Body of pancreas (tissue), 4 donors: ENCODE results near the gene WWOX. TPM values are rescaled to one million over a fixed set of nuclear protein-coding genes. Genes with fewer than 3 reads are reported as not detected.

Experiments
- ATAC-seq: fragments of 150-250 bp; one replicate; pipeline ENCODE4 v1.9.1; 2016
- DNase-seq, 4 donors: peaks; one replicate each; pipeline ENCODE4 v3.0.0-alpha.2; 2019
- H3K27ac ChIP-seq, 4 donors: fragments of 200-600 bp; sonication (generic); 1 replicate in 3 of 4; 2 replicates in 1 of 4; pipeline versions ENCODE4 v1.5.1 to v1.6.1; 2016 to 2019; ENCODE audit warnings: mild to moderate bottlenecking in 1 of 4, mixed read lengths in 1 of 4, moderate library complexity in 1 of 4
- H3K27me3 ChIP-seq, 2 donors: fragments of 200-600 bp; sonication (generic); one replicate each; pipeline ENCODE4 v1.6.0; 2016; ENCODE audit warnings: mild to moderate bottlenecking in 1 of 2
- H3K36me3 ChIP-seq, 2 donors: fragments of 200-600 bp; sonication (generic); replicated peaks in 1 of 2; 2 replicates each; pipeline ENCODE4 v1.5.1; 2016; ENCODE audit warnings: low read depth in 2 of 2; ENCODE audit not compliant: insufficient read depth in 1 of 2
- H3K4me1 ChIP-seq: fragments of 200-600 bp; sonication (generic); one replicate; pipeline ENCODE4 v1.6.0; 2016
- H3K4me3 ChIP-seq, 2 donors: fragments of 200-600 bp; sonication (generic); 1 replicate in 1 of 2; 2 replicates in 1 of 2; pipeline ENCODE4 v1.5.1; 2016 to 2019
- H3K9me3 ChIP-seq, 3 donors: fragments of 200-600 bp; sonication (generic); 1 replicate in 2 of 3; 2 replicates in 1 of 3; pipeline ENCODE4 v1.5.1; 2016
- POLR2A ChIP-seq, 3 donors: fragments of 450-650 bp; IDR thresholded peaks; one replicate each; pipeline ENCODE4 v1.6.1; 2016; ENCODE audit warnings: antibody characterized with exemption in 3 of 3, mild to moderate bottlenecking in 2 of 3
- WGBS, 2 donors: methylation state at CpG; one replicate each; pipeline ENCODE4 v1.1.5; 2017; 5-methylcytosine and 5-hydroxymethylcytosine counted together
- intact Hi-C: fragments of 100-400 bp; cut with DNase I; formaldehyde crosslinking; loops from one replicate; pipeline ENCODE4 v1.15.1; 2023
- total RNA-seq, 2 donors: library from RNA; depleted of rRNA; stranded (reverse); fragments of >200 nt; gene quantifications; one replicate each; pipeline ENCODE4 v1.1.0, GENCODE V29; 2016
- TF ChIP-seq, protein P1 (sequence below), 7 experiments: fragments of 450-650 bp in 4 of 7; fragments of 200-600 bp in 3 of 7; sonication (generic) in 3 of 7; IDR thresholded peaks; one replicate each; pipeline ENCODE4 v1.5.1; 2016 to 2019; ENCODE audit warnings: antibody characterized with exemption in 7 of 7

Gene WWOX
- total RNA-seq, 2 donors from 2014 or later: 52.7 to 67.2 TPM

DNA sequence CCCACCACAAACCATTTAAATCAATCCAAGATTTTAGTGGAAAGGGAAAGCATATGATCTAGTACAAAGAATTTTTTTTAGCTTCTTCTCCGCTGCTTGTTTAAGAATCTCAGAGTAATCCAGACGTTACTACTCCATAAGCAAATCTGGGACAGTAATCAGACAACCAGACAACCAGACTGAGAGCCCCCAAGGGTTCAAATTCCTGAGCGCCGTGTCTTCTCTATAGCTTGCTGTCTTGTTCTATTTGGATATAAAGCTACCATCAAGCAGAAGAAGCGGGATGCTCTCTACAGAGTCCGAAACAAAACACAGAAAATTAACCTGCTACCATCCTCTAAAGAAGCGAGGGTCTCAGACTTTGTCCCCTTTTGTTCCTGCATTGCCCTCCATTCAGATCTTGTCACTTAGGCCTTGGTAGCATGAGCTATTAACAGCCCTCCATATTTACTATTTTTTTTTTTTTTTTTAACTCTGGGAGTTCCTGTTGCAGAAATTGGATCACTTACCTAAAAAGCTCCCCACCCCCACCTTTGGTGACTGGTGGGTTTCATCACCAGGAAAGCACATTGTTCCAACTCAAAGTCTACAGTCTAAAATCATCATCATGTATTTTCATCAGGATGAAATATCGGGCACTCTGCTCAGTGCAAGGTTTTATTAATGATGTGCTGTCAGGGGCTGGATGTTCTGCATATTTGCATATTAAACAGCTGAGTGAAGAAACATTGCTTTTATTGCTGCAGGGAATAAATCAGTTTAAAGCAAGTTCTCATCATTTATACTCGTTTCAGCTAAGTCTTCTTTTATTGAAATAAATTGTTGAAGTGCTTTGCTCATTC, 576.7 kb downstream of the WWOX start:
- Histone ChIP-seq H3K27me3 (no peaks in the 10 kb centered on the region), H3K9me3 (no peaks in the 10 kb centered on the region), H3K36me3 (no peaks in the 10 kb centered on the region), H3K4me1 (no peaks in the 10 kb centered on the region), H3K4me3 (no peak overlapping the region), H3K27ac (no peak overlapping the region)
- WGBS, 2 donors: 86 to 91% methylated on average over 9 of the region's 9 CpGs
- TF ChIP-seq POLR2A (IDR thresholded peaks at IDR 0.05): no peak
- TF ChIP-seq, protein P1, sequence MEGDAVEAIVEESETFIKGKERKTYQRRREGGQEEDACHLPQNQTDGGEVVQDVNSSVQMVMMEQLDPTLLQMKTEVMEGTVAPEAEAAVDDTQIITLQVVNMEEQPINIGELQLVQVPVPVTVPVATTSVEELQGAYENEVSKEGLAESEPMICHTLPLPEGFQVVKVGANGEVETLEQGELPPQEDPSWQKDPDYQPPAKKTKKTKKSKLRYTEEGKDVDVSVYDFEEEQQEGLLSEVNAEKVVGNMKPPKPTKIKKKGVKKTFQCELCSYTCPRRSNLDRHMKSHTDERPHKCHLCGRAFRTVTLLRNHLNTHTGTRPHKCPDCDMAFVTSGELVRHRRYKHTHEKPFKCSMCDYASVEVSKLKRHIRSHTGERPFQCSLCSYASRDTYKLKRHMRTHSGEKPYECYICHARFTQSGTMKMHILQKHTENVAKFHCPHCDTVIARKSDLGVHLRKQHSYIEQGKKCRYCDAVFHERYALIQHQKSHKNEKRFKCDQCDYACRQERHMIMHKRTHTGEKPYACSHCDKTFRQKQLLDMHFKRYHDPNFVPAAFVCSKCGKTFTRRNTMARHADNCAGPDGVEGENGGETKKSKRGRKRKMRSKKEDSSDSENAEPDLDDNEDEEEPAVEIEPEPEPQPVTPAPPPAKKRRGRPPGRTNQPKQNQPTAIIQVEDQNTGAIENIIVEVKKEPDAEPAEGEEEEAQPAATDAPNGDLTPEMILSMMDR (IDR thresholded peaks at IDR 0.05): no peak
- DNase-seq (no peak), ATAC-seq (no peak)
- intact Hi-C loops: no loop called here

DNA sequence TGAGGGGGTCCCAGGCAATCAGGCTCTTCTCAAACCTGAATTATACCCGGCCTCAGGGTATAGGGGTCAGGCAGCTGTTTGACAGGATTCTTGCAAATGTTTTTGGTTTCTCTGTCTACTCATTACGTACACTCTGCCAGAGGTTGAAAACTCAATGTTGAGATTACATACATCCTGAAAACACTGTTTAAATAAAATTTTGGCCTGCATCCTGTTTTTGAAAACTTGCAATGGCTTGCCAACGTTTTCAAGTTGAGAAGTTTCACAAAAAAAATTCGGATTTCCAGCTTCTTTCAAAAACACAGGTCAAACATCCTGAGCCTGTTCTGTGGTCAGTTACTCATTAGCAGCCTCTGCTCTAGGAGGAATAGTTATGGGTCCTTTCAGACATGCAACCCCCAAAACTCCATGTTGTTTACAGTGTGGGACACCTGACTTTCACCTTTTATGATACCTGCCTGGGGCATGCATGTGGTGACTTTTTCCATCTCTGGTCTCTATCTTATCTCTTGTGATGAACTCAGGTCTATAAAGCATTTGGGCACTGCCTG, 577.8 kb downstream of the WWOX start:
- intact Hi-C loops: no loop called here
- Histone ChIP-seq H3K4me3 (no peak overlapping the region), H3K27me3 (no peaks in the 10 kb centered on the region), H3K27ac (no peak overlapping the region), H3K36me3 (no peaks in the 10 kb centered on the region), H3K9me3 (no peaks in the 10 kb centered on the region), H3K4me1 (no peaks in the 10 kb centered on the region)
- no peak for ATAC-seq
- TF ChIP-seq POLR2A (IDR thresholded peaks at IDR 0.05): no peak
- TF ChIP-seq, protein P1 (IDR thresholded peaks at IDR 0.05): no peak
- 46% methylated on average over 4 of the region's 4 CpGs for WGBS, 2 donors
- no peak for DNase-seq

DNA sequence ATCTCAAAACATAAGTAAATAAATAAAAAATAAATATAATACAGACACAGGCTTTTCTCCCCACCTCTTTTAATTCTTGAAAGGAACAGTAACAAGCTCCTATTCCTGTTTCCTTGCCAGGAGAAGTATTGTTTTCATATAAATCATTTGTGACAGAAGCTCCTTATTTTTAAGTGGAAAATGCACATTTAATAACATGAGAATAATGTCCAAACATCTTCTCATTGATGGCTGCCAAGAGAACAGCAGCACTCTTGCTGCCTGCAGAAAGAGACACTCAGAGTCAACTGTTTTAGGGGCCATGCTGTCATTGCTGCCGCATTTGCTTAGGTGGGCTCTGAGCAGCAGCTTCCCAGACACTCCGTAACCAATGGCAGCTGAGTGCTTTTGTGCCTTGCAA, 580.1 kb downstream of the WWOX start:
- TF ChIP-seq, protein P1 (IDR thresholded peaks at IDR 0.05): no peak
- TF ChIP-seq POLR2A (IDR thresholded peaks at IDR 0.05): no peak

DNA sequence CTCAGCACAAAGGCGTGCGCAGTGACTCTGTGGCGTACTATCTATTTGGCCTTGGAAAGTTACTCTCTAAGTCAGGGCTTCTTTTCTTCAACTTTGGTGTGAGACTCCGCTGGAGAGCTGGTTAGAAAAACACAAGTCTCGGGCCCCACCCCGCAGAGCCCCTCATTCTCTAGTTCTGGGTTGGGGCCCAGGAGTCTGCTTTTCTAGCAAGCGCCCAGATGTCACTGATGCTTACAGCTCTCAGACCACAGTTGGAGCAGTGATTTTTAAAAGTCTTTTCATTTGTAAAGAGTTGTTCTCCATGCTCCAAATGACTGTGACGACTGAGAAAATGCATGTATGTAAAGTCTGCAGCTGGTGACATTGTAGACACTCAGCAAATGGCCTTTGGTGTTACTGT, 582.3 kb downstream of the WWOX start:
- no peaks in the 10 kb centered on the region for H3K36me3 ChIP-seq
- DNase-seq (no peak), ATAC-seq (no peak)
- no peaks in the 10 kb centered on the region for H3K9me3 ChIP-seq
- H3K27ac ChIP-seq: no peak overlapping the region
- WGBS, 2 donors: 90 to 99% methylated on average over 7 to 8 of the region's 8 CpGs
- intact Hi-C loops: no loop called here
- TF ChIP-seq POLR2A (IDR thresholded peaks at IDR 0.05): no peak
- TF ChIP-seq, protein P1 (IDR thresholded peaks at IDR 0.05): no peak
- H3K4me3 ChIP-seq: no peak overlapping the region
- no peaks in the 10 kb centered on the region for H3K27me3 ChIP-seq
- no peaks in the 10 kb centered on the region for H3K4me1 ChIP-seq

More for the DNA sequence above, 580.1 kb downstream of the WWOX start:
- Histone ChIP-seq H3K36me3 (no peaks in the 10 kb centered on the region), H3K4me1 (no peaks in the 10 kb centered on the region), H3K27ac (no peak overlapping the region), H3K9me3 (no peaks in the 10 kb centered on the region), H3K4me3 (no peak overlapping the region), H3K27me3 (no peaks in the 10 kb centered on the region)
- WGBS, 2 donors: 100% methylated on average over 2 of the region's 2 CpGs
- ATAC-seq: no peak
- intact Hi-C loops: no loop called here
- DNase-seq: no peak
